ENCODE measurements around the gene CDK9.

- TF ChIP-seq SP1 (IDR thresholded peaks at IDR 0.05) (no peak), CTBP1 (IDR thresholded peaks at IDR 0.05; ENCODE audit: borderline replicate concordance) (no peak), FOXM1 (IDR thresholded peaks at IDR 0.05; ENCODE audit: borderline replicate concordance) (no peak), NFRKB (IDR thresholded peaks at IDR 0.05) (no peak), HDGF (IDR thresholded peaks at IDR 0.05; ENCODE audit: borderline replicate concordance) (no peak), FOXK2 (IDR thresholded peaks at IDR 0.05) (no peak), BHLHE40 (IDR thresholded peaks at IDR 0.05; ENCODE audit: borderline replicate concordance) (no peak), TARDBP (IDR thresholded peaks at IDR 0.05) (no peak), PKNOX1 (IDR thresholded peaks at IDR 0.05) (no peak), LEF1 (IDR thresholded peaks at IDR 0.05; ENCODE audit: borderline replicate concordance) (no peak), ELF4 (IDR thresholded peaks at IDR 0.05) (no peak), SUZ12 (IDR thresholded peaks at IDR 0.05) (no peak), L3MBTL2 (conservative IDR thresholded peaks at IDR 0.05) (no peak)
Measured at GRCh38 chr9:127809002-127809539, 23.2 kb downstream of the CDK9 start.
